Hematopoietic multipotent progenitor cell treated with erythropoietin and hydrocortisone succinate and interleukin-3 and kit ligand, for 8 days (in vitro differentiated cells): ENCODE data around the gene FAM13A.
"Not testable (repeated sequence)": the region's sequence is repeated elsewhere in the genome, so short reads cannot be mapped to it uniquely, and the experiment has no call there.

Source experiments
- DNase-seq: peaks from one replicate; pipeline ENCODE4 v3.0.0-alpha.2; 2015

Gene FAM13A

DNA sequence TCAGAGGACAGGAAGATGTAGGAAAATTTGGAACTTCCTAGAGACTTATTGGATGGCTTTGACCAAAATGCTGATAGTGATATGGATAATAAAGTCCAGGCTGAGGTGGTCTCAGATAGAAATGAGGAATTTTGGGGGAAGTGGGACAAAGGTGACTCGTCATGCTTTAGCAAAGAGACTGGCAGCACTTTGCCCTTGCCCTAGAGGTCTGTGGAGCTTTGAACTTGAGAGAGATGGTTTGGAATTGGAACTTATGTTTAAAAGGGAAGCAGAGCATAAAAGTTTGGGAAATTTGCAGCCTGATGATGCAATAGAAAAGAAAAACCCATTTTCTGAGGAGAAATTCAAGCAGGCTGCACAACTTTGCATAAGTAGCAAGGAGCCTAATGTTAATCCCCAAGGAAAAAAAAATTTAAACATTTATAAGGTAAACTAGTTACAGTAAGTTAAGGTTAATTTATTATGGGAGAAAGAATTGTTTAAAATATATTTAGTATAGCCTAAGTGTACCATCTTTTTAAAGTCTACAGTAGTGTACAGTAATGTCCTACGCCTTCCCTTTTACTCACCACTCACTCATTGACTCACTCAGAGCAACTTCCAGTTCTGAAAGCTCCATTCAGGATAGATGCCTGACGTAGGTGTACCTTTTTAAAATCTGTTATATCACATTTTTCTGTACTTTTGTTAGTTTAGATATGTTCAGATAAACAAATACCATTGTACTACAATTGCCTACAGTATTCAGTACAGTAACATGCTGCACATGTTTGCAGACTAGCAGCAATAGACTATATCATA, 101.2 kb downstream of the FAM13A start:
- DNase-seq = no peak

DNA sequence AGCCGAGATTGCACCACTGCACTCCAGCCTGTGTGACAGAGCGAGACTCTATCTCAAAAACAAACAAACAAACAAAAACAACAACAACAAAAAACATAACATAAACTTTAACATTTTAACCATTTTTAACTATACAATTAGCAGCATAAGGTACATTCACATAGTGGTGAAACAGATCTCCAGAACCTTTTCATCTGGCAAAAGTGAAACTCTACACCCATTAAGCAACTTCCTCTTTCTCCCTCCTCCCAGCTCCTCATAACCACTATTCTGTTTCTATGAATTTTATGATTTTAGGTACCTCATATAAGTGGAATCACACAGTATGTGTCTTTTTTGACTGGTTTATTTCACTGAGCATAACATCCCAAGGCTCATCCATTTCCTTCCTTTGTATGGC, 103.6 kb downstream of the FAM13A start:
- DNase-seq = no peak

DNA sequence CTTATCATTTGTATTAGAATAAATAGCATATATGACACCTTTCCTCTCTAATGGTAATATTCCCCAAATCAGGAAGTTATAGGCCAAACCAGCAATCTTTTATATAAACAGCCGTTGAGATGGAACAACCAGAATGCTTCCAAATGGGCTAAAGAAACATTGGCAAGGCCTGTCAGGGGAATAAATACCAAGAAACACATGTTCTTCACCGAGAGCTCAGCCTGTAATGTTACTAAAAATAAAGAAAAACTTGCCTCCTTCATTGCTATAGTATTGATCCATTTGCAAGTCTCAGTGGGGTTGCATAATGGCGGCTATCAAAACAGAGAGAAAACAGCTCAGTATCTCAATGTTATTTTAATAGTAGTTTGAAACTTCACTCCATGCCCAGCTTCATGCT, 104.9 kb downstream of the FAM13A start:
- DNase-seq = no peak

DNA sequence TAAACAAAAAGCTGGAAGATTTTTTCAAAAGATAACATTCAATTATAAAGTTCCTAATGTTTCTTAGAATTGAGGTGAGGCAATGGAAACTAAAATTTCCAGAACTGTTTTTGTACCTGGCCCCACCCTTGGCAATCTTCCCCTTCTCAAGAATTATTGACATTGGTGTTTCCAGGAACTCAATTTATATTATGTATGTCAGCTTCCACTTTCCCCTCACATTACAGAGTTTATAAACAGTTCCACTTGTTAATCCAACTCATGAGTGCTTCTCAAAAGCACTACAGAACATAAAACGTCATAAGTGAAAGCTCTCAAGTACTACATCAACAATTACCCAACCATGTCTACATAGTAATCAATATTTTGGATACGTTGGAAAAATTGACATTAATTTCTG, 107.4 kb downstream of the FAM13A start:
- peak; percentile 49 for DNase-seq

DNA sequence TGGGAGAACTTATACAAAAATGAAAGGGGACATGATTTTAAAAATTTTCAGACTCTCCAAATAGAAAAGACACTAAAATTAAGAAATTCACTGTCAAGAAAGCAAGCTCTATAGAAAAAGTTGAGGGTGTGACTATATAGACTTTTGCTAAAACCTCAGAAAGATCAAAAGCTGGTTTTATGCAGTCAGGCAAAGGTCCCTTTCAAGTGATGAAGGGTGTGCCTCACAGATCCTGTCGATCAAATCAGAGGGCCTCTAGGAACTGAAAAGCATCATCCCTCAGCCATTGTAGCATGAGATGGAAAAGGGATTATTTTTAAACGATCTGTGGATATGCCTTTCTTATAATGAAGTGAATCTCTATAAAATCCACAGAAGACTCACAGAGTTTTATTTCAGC, 116.5 kb downstream of the FAM13A start:
- no peak for DNase-seq

DNA sequence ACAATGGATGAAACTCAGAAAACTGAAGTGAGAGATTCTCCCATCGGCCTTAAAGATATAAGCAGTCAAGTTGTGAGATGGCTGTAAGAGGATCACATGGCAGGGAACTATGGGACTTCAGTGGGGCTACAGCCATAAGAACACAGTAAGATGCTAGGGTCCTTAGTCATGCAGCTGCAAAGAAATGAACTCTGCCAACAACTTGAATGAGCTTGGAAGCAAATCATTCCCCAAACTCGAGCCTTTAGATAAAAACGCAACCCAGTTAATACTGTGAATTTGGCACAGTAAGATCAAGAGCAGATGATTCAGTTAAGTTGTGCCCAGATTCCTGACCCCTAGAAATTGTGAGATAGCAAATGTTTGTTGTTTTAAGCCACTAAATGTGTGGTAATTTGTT, 117.3 kb downstream of the FAM13A start:
- no peak for DNase-seq

DNA sequence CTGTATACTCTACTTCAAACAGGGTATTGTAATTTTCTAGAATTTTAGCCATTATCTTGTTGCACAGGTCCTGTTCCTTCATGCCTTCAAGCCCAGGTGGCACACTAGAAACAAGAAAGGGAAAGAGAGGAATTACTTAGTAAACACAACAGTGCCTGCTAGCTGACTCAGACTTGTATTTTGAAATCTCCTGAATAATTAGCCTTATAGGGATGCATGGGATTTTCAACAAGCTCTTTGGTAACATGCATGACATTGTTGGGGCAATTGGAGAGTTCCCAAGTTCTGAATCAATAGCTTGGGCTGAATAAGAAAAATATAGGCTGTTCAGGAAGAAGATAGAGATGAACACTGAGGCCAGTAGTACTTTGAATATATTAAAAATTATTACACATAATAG, 118.8 kb downstream of the FAM13A start:
- DNase-seq = no peak

DNA sequence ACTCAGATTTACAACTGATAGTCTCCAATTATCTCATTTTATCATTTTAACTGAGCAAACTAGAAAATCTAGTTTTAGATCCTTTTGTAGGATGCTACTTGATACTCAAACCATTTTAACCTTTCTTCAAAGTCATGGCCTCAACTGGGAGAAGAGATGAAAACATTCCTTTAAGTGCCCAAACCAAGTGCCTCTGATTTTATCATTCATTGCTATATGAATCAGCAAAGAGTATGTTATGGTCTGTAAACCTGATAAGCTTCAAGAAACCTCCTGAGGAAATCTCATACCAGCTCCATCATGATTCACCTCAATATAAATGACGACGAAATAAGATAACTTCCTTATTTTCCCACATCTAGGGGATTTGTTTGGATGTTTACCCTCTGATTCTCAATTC, 119.9 kb downstream of the FAM13A start:
- no peak for DNase-seq

DNA sequence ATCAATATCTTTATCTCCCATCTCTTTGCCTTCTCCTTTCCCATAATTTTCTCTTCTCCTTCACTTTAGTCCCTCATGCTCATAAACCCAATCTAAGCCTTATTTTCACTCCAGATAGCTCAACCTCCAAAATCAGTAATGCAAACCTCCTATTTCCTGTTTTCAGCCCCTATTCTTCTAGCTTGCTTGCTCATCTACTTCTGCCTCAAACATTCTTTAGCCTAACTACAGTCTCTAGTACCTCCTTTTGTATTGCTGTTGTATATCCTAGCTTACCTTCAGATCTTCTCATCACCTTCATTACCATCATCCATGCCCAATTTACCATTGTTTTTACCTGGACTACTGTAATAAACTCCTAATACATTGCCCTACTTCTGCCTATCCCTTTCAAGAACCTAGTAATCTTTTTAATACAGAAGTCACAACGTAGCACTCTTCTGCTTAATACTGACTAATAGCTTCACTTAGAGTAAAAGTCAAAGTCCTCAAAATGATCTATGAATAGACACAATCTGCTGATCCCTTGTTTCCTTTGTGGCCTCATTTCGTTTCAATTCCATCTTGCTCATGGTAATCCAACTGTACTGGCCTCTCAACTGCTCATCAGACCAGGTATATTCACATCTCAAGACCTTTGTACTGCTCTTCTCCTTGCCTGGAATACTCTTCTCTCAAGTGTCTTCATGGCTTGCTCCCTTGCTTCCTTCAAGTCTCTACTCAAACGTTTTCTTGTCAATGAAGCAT, 123.4 kb downstream of the FAM13A start:
- no peak for DNase-seq

DNA sequence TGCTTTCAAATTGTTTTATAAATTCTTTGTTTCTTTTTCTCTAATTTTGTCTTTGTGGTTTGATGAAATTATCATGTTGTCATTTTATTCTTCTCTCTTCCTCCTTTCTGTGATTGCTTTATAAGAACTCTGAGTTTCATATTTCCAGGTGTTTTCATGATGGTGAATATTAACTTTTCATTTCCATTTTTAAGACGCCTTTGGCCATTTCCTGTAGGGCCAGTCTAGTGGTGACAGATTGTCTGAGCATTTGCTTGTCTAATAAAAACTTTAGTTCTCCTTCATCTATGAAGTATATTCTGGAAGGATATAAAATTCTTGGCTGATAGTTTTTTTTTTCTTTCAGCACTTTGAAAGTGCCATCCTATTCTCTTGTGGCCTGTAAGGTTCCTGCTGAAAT, 128.1 kb downstream of the FAM13A start:
- no peak for DNase-seq

DNA sequence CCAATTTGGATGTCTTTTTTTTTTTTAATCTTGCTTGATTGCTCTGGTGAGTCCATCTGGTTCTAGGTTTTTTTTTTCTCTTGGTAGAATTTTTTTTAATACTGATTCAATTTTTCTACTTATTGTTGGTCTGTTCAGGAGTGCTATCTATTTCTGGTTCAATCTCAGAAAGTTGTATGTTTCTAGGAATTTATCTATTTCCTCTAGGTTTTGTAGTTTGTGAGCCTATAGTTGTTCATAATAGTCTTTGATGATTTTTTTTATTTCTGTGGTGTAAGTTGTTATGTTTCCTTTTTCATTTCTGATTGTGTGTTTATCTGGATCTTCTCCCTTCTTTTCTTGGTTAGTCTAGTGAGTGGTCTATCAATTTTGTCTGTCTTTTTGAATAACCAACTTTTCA, 129.6 kb downstream of the FAM13A start:
- DNase-seq = no peak

DNA sequence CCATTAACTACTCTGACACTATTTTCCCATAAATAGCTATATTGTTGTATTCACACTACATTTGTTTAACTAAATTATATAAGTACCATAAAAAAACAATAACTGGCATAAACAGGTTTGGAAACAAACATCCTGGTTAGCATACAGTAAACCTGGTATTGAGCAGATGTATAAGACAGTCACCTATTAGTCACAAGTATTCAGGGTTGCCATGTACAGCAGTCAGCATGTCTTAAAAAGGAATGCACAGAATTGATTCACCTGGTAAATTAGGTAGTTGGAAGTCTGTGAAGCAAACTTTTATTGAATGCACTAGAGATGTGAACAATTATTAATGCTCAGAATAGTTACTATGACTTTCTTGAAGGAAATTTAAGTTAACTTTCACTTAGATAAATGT, 137.9 kb downstream of the FAM13A start:
- no peak for DNase-seq

DNA sequence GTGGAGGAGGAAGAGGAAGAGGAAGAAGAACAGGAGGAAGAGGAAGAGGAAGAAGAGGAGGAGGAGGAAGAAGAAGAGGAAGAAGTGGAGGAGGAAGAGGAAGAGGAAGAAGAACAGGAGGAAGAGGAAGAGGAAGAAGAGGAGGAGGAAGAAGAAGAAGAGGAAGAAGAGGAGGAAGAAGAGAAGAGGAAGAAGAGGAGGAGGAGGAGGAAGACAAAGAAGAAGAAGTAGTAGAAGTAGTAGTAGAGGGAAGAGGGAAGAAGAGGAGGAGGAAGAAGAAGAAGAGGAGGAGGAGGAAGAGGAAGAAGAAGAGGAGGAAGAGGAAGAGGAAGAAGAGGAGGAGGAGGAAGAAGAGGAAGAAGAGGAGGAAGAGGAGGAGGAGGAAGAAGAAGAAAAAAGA, 143.8 kb downstream of the FAM13A start:
- not testable (repeated sequence) for DNase-seq

DNA sequence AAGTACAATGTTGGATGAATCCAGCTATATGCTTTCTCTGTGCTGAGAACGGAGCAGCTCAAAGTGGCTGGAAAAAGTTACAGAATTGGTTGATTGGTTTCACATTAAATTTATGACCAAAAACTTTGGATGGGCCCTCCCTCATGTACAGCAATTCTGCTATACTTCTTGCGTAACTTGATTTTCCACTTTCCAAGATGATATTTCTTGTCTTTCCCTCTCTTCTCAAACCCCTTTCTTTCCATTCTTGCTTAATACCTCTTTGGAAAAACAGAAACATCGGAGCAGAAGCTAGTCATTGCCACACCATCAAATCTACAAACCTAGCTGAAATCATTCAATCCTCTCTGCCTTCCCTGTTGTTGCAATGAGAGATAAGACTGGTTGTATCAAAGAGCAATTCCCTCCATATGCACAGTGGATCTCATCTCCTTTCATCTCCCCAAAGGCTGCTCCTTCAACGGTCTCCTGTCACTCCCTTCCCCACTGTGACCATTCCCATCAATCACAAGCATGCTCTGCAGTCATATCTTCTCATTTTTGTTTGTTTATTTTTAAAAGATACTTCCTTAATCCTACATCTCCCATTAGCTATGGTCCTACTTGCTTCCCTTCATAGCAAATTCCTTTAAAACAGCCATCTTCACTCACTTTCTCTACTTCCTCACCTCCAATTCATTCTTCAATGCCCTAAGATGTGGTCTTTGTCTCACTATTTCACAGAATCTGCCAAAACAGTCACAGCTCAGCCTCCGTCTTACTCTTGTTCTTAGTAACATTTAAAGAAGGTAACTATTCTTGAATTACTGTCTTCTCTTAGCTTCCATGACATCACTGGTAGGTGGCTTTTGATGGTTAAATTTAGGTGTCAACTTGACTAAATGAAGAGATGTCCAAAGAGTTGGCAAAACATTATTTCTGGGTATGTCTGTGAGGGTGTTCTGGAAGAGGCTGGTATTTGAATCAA, 145.5 kb downstream of the FAM13A start:
- DNase-seq = no peak

DNA sequence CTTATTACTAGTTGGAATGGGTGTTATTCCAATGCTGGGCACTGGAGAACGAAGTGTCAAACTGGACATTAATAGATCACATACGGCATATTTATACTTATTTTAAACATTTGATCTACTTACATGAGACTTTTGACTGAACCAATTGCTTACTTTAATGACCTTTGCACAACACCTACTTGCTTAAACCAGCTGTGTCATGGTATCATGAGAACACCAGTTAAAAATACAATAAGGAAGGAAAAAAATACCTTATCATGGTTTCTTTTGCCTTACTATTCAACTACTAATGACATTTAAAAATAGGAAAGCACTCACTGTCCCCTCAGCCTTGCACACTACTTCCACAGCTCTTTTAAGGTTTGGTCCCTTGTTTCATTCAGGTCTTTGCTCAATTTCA, 146.9 kb downstream of the FAM13A start:
- no peak for DNase-seq

DNA sequence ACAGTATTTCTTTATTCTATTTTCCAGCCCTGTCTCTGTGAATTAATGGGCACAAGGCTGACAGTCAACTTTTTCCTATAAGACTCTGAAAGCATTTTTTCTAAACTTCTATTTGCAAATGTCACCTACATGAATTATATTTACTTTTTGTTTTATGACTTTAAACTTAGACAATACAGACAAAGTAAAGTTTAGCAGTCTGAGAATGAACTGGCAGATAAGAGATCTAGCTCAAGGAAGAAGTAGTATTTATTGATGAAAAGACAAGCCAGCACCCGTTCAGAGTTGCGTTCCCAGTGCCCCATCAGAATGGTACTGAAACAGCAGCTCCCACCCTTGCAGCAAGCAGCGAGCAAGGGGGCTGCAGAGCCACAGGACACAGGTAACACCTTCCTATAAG, 148.5 kb downstream of the FAM13A start:
- no peak for DNase-seq

DNA sequence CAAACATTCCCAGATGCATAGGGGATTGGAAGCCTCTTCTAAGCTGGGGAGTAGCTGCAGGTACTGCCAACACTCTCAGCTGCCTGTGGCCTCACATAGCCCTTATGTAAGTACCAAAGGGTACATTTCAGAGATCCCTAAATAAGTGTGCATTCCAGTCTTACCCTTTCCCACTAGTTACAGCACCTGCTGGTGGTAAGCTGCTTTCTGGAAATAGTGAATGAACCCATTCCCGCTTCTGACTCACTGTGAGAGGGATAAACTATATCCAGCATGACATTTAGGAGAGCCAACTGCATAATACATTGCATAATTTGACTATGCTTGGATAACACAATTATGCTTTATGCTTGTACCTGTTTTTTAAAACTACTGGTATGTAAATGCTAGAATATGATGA, 149.0 kb downstream of the FAM13A start:
- DNase-seq = no peak

DNA sequence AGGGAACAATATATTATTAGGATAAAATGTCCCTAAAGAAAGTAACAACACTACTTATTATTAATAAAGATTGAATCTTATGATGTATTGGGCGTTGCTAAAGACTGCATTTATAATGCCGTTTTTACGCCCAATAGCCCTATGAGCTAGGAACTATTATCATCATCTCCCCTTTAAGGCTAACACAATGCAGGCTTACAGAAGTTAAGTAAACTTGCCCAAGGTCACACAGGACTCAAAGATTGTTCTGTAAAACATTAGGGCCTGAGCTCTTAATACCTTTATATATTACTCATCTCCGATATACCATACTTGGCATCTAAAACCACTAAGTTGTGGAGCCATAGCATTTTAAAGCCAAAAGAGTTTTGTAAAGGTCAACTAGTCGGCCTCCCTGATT, 149.5 kb downstream of the FAM13A start:
- DNase-seq = no peak

DNA sequence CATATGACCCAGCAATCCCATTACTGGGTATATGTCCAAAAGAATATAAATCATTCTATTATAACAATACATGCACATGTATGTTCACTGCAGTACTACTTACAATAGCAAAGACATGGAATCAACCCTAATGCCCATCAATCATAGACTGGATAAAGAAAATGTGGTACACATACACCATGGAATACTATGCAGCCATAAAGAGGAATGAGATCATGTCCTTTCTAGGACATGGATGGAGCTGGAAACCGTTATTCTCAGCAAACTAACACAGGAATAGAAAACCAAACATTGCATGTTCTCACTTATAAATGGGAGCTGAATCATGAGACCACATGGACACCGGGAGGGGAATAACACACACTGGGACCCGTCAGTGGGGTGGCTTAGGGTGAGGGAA, 152.7 kb downstream of the FAM13A start:
- DNase-seq = not testable (repeated sequence)

DNA sequence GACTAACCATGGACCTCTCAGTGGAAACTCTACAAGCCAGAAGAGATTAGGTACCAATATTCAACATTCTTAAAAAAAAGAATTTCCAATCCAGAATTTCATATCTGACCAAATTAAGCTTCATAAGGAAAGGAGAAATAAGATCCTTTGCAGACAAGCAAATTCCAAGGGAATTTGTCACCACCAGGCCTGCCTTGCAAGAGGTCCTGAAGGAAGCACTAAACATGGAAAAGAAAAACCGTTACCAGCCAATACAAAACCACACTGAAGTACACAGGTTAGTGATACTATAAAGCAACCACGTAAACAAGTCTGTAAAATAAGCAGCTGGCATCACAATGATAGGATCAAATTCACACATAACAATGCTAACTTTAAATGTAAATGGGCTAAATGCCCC, 156.6 kb downstream of the FAM13A start:
- no peak for DNase-seq

DNA sequence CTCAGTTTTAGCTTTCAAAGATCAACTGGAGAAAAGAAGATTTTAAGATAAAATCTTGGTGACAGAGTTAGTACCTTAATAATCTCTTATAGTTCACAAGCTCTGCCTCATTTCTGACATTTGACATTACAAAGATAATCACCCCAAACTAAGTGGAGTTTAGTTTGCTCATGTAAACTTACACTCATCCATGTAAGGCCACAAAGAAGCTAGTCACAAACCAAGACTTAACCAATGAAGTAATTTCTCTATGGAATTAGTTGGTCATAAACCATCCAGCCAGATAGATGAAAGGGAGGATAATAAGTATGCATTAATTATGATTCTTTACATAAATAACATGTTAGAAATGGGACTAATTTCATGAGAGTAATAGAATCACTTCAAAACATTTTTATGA, 159.2 kb downstream of the FAM13A start:
- no peak for DNase-seq

DNA sequence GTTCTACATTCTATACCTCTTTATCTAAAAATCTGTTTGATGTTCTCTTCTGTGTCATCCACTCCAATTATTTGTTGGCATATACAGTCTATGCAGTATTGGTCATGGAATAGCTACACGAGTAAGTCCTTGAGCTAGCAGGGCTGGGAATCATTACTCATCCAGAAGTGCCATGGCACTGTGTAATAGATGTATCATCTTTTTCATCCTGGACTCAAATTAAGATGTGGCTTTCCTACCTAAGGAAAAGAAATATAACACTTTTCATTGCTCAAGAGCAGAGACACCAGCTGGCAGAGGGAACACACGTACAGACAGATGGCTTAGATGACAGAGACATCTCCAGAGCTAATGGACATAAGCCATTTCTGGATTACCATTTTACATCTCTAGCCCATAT, 159.8 kb downstream of the FAM13A start:
- no peak for DNase-seq

DNA sequence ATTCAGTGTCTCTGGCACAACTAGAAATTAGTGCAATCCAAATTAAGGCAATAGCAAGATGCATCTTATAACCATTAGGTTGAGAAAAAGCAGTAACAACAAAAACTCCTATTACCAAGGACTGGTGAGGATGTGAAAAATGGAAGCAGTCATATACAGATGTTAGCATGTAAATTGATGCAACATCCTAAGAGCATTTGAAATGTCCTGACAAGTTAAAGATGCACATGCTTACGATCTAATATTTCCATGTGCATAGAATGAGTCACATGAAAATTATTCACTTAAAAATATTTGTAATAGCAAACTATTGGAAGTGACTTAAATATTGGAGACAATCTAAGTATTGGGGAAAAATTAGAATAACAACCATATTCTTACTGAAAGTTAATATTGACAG, 163.0 kb downstream of the FAM13A start:
- no peak for DNase-seq
